Measurements from ENCODE around the gene L2HGDH.
A peak's percentile ranks its signal among the peaks of the same experiment; 100 is the strongest.

DNA sequence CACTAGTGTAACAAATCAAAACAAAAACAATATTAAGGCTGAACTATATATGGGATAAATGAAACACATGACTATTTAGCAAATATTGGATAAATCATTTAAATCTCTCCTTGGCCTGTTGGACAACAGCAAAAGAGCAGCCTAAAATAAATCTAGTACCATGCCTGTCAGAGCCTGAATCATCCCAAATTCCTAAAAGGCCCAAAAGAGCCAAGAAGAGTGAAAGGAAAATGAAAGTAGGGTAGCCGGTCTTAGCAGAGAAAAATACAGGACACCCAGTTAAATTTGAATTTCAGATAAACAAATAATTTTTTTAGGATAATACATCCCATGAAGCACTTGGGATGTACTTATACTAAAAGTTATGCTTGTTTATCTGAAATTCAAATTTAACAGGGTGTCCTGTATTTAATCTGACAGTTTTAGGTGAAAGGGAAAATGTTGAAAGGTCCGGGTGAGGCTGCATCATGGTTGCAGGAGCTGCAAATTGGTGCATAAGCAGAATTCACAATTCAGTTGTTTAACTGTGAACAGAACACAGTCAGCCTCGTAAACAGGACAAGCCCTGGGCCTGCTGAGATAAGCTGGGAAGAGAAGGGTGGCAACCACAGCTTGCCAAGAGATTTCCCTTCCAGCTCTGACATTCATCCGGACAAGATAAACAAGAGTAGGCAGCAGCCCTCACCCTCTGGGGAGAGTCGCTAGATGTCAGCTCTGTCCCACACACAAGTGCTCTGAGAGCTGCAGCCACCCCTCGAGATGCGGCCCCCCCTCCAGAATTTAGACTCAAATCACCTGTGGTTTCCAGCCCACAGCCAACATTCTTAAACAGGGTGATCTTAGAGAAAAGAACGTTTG, 30.4 kb upstream of the L2HGDH start:
- TF ChIP-seq, protein P1, sequence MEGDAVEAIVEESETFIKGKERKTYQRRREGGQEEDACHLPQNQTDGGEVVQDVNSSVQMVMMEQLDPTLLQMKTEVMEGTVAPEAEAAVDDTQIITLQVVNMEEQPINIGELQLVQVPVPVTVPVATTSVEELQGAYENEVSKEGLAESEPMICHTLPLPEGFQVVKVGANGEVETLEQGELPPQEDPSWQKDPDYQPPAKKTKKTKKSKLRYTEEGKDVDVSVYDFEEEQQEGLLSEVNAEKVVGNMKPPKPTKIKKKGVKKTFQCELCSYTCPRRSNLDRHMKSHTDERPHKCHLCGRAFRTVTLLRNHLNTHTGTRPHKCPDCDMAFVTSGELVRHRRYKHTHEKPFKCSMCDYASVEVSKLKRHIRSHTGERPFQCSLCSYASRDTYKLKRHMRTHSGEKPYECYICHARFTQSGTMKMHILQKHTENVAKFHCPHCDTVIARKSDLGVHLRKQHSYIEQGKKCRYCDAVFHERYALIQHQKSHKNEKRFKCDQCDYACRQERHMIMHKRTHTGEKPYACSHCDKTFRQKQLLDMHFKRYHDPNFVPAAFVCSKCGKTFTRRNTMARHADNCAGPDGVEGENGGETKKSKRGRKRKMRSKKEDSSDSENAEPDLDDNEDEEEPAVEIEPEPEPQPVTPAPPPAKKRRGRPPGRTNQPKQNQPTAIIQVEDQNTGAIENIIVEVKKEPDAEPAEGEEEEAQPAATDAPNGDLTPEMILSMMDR (IDR thresholded peaks at IDR 0.05) = peak in 2 of 5 experiments; percentile 8 to 22
- TF ChIP-seq EP300 (IDR thresholded peaks at IDR 0.05; ENCODE audit: low read depth) = no peak
